Keratinocyte (primary cell): ENCODE data around the gene PITPNM3.

ENCODE experiments used
- EZH2 ChIP-seq: IDR thresholded peaks from one replicate; pipeline ENCODE4 v1.6.1; 2012; ENCODE audit warnings: inconsistent platforms, mild to moderate bottlenecking, low read length, moderate library complexity
- TF ChIP-seq, protein P1 (sequence below), 3 experiments: IDR thresholded peaks in 1 of 3; conservative IDR thresholded peaks in 1 of 3; optimal IDR thresholded peaks in 1 of 3; 2 replicates in 2 of 3; 3 replicates in 1 of 3; pipeline versions ENCODE3 to v1.5.1; 2011; ENCODE audit warnings: low read length in 3 of 3, mild to moderate bottlenecking in 3 of 3, moderate library complexity in 2 of 3, control low read depth in 1 of 3, inconsistent platforms in 1 of 3; ENCODE audit not compliant: insufficient read depth in 2 of 3; ENCODE audit errors: extremely low read depth in 1 of 3

- TF ChIP-seq, protein P1, sequence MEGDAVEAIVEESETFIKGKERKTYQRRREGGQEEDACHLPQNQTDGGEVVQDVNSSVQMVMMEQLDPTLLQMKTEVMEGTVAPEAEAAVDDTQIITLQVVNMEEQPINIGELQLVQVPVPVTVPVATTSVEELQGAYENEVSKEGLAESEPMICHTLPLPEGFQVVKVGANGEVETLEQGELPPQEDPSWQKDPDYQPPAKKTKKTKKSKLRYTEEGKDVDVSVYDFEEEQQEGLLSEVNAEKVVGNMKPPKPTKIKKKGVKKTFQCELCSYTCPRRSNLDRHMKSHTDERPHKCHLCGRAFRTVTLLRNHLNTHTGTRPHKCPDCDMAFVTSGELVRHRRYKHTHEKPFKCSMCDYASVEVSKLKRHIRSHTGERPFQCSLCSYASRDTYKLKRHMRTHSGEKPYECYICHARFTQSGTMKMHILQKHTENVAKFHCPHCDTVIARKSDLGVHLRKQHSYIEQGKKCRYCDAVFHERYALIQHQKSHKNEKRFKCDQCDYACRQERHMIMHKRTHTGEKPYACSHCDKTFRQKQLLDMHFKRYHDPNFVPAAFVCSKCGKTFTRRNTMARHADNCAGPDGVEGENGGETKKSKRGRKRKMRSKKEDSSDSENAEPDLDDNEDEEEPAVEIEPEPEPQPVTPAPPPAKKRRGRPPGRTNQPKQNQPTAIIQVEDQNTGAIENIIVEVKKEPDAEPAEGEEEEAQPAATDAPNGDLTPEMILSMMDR (optimal IDR thresholded peaks at IDR 0.05 in 1 of 3, IDR thresholded peaks at IDR 0.05 in 1 of 3, conservative IDR thresholded peaks at IDR 0.05 in 1 of 3; ENCODE audit: extremely low read depth in 1 of 3, insufficient read depth in 2 of 3, low read length in 3 of 3), result no peak
- no peak for TF ChIP-seq EZH2
Observed at GRCh38 chr17:6474376-6474775, 82.0 kb downstream of the PITPNM3 start.
